HEK293T (cell line): Measurements from ENCODE around the gene ADD1.

ENCODE experiments used
- CTCF ChIA-PET: fragments of 350-600 bp; formaldehyde crosslinking; extraction: SDS; loops from one replicate; lab custom pipeline; 2021; ENCODE audit warnings: antibody characterized with exemption, inconsistent platforms; lab: Yijun Ruan, JAX
- POLR2A ChIA-PET: fragments of 350-600 bp; formaldehyde crosslinking; extraction: SDS; loops from one replicate; lab custom pipeline; 2020; ENCODE audit warnings: antibody characterized with exemption, inconsistent platforms; lab: Yijun Ruan, JAX
- DNase-seq: peaks from one replicate; pipeline ENCODE4 v3.0.0; 2012; ENCODE audit warnings: mixed read lengths; ENCODE audit errors: extremely low spot score
- ARNT ChIP-seq: fragments of 450-650 bp; IDR thresholded peaks from 2 replicates; pipeline ENCODE4 v1.6.1; 2017; ENCODE audit warnings: mild to moderate bottlenecking
- BHLHE40 ChIP-seq: fragments of 450-650 bp; IDR thresholded peaks from 2 replicates; pipeline ENCODE4 v1.6.1; 2016; ENCODE audit warnings: mild to moderate bottlenecking, moderate library complexity, borderline replicate concordance
- CTBP1 ChIP-seq: fragments of 450-650 bp; IDR thresholded peaks from 2 replicates; pipeline ENCODE4 v1.6.1; 2016; ENCODE audit warnings: borderline replicate concordance
- ELF4 ChIP-seq: fragments of 450-650 bp; IDR thresholded peaks from 2 replicates; pipeline ENCODE4 v1.6.1; 2017; ENCODE audit warnings: antibody characterized with exemption
- FOXA1 ChIP-seq: fragments of 450-650 bp; IDR thresholded peaks from 2 replicates; pipeline ENCODE4 v1.6.1; 2016; ENCODE audit warnings: mild to moderate bottlenecking
- FOXK2 ChIP-seq: fragments of 450-650 bp; IDR thresholded peaks from 2 replicates; pipeline ENCODE4 v1.6.1; 2016; ENCODE audit warnings: mild to moderate bottlenecking
- FOXM1 ChIP-seq: fragments of 450-650 bp; IDR thresholded peaks from 2 replicates; pipeline ENCODE4 v1.6.1; 2017; ENCODE audit warnings: mild to moderate bottlenecking, borderline replicate concordance
- HDGF ChIP-seq: fragments of 450-650 bp; IDR thresholded peaks from 2 replicates; pipeline ENCODE4 v1.6.1; 2017; ENCODE audit warnings: antibody characterized with exemption, borderline replicate concordance
- L3MBTL2 ChIP-seq: fragments of 450-650 bp; conservative IDR thresholded peaks from 2 replicates; pipeline ENCODE4 v1.6.1; 2016; ENCODE audit warnings: mild to moderate bottlenecking
- LEF1 ChIP-seq: fragments of 450-650 bp; IDR thresholded peaks from 2 replicates; pipeline ENCODE4 v1.6.1; 2017; ENCODE audit warnings: mild to moderate bottlenecking, borderline replicate concordance
- NFRKB ChIP-seq: fragments of 450-650 bp; IDR thresholded peaks from 2 replicates; pipeline ENCODE4 v1.6.1; 2016; ENCODE audit warnings: mild to moderate bottlenecking, moderate library complexity
- PKNOX1 ChIP-seq: fragments of 450-650 bp; IDR thresholded peaks from 2 replicates; pipeline ENCODE4 v1.6.1; 2016
- SP1 ChIP-seq: fragments of 450-650 bp; IDR thresholded peaks from 2 replicates; pipeline ENCODE4 v1.6.1; 2017
- SUZ12 ChIP-seq: fragments of 450-650 bp; IDR thresholded peaks from 2 replicates; pipeline ENCODE4 v1.6.1; 2016; ENCODE audit warnings: mild to moderate bottlenecking
- TARDBP ChIP-seq: fragments of 450-650 bp; IDR thresholded peaks from 2 replicates; pipeline ENCODE4 v1.6.1; 2016
- ZNF384 ChIP-seq: fragments of 450-650 bp; IDR thresholded peaks from 2 replicates; pipeline ENCODE4 v1.6.1; 2016

ADD1 gene

GRCh38 chr4:2866891-2867290 is 23.2 kb downstream of the ADD1 start:
- ChIA-PET CTCF (no interaction called here), POLR2A (interaction anchor here (1.2 kb wide), 1 partner anchor 48 kb away, joined by 6 read pairs; no protein-coding TSS in a partner anchor)
- no peak for DNase-seq
- TF ChIP-seq BHLHE40, result no peak
- TF ChIP-seq SUZ12, result no peak
- no peak for TF ChIP-seq CTBP1
- TF ChIP-seq FOXM1, result no peak
- TF ChIP-seq ARNT, result no peak
- no peak for TF ChIP-seq ELF4
- TF ChIP-seq PKNOX1, result no peak
- TF ChIP-seq ZNF384, result no peak
- no peak for TF ChIP-seq NFRKB
- no peak for TF ChIP-seq LEF1
- no peak for TF ChIP-seq HDGF
- TF ChIP-seq SP1, result no peak
- TF ChIP-seq TARDBP, result no peak
- TF ChIP-seq L3MBTL2, result no peak
- no peak for TF ChIP-seq FOXK2
- TF ChIP-seq FOXA1, result no peak

- CTCF ChIA-PET, result interaction anchor here (0.7 to 1.0 kb wide), 2 partner anchors 31 to 86 kb away, joined by 3 read pairs; no protein-coding TSS in a partner anchor
- TF ChIP-seq ARNT (no peak), PKNOX1 (no peak), SP1 (no peak), SUZ12 (no peak), CTBP1 (no peak), TARDBP (no peak), HDGF (no peak), NFRKB (no peak), L3MBTL2 (no peak), ELF4 (no peak), LEF1 (no peak)
- POLR2A ChIA-PET, result interaction anchor here (0.8 to 1.2 kb wide), 2 partner anchors 11 to 49 kb away, joined by 3 to 6 read pairs; no protein-coding TSS in a partner anchor
- no peak for DNase-seq
Measured at GRCh38 chr4:2867758-2868491, 24.3 kb downstream of the ADD1 start.

GRCh38 chr4:2868877-2869487 is 25.3 kb downstream of the ADD1 start:
- no peak for TF ChIP-seq FOXA1
- TF ChIP-seq SUZ12, result no peak
- no peak for TF ChIP-seq FOXK2
- no peak for TF ChIP-seq ZNF384
- TF ChIP-seq HDGF, result no peak
- TF ChIP-seq L3MBTL2, result no peak
- no peak for TF ChIP-seq TARDBP
- no peak for TF ChIP-seq SP1
- TF ChIP-seq CTBP1, result no peak
- no peak for TF ChIP-seq PKNOX1
- no peak for TF ChIP-seq ELF4
- TF ChIP-seq NFRKB, result no peak
- TF ChIP-seq LEF1, result no peak
- CTCF ChIA-PET, result no interaction called here
- POLR2A ChIA-PET, result no interaction called here
- DNase-seq, result no peak

GRCh38 chr4:2869659-2870058 is 26.0 kb downstream of the ADD1 start:
- no peak for TF ChIP-seq FOXK2
- TF ChIP-seq FOXM1, result no peak
- TF ChIP-seq LEF1, result no peak
- TF ChIP-seq TARDBP, result no peak
- no peak for TF ChIP-seq CTBP1
- no peak for TF ChIP-seq ELF4
- TF ChIP-seq SUZ12, result no peak
- no peak for TF ChIP-seq L3MBTL2
- no peak for TF ChIP-seq PKNOX1
- no peak for TF ChIP-seq ARNT
- TF ChIP-seq BHLHE40, result no peak
- TF ChIP-seq FOXA1, result no peak
- ChIA-PET POLR2A (no interaction called here), CTCF (no interaction called here)
- DNase-seq, result no peak

- no peak for DNase-seq
- TF ChIP-seq SUZ12 (no peak), PKNOX1 (no peak), FOXK2 (no peak)
- POLR2A ChIA-PET, result no interaction called here
- CTCF ChIA-PET, result no interaction called here
Measured at GRCh38 chr4:2870082-2870481, 26.4 kb downstream of the ADD1 start.
